ENCODE results near the gene ARMC10.
"Not testable (repeated sequence)": the region's sequence is repeated elsewhere in the genome, so short reads cannot be mapped to it uniquely, and the experiment has no call there.

ARMC10 gene

GRCh38 chr7:103124429-103124979 is 49.6 kb downstream of the ARMC10 start:
- ATAC-seq (no peak), DNase-seq (no peak)

GRCh38 chr7:103127006-103127405 is 52.1 kb downstream of the ARMC10 start:
- ATAC-seq = no peak
- no peak for DNase-seq

DNA sequence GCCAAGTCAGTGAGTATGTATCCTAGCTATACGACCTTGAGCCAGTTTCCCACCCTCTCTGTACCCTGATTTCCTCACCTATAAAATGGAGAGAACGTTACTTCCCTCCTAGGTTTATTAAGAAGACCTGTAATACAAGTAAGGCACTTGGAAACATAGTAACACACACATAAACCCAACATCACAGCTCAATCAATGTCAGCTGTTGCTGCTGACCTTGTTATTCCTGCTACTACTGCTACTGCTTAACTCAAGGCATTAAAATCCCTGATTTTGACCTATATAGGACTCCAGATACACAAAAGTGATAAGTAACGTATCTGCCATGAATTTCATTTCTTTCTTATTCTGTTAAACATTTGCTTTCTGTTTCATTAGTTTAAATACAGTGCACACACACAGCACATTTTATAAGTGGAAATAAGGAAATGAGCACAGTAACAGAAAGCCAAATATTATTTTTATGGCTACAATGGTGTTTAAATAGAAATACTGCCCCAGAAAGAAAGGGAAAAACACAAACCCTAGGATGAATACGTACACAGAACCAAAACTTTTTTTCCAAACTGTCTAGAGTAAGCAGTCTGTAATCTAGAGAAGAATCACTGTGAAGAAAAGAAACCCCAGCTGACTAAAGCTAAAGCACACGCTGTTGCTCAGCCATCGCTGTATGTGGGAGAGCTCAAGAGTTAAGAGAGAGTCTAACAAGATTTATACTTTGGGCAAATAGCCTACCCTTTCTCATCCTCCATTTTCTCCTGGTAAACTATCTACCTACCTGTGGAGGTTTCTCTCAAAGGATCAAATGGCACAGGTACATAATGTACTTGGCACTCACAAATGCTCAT is 55.0 kb downstream of the ARMC10 start:
- DNase-seq (no peak), ATAC-seq (no peak)

- ATAC-seq (no peak), DNase-seq (no peak)
Observed at GRCh38 chr7:103130901-103131624, 56.1 kb downstream of the ARMC10 start.

DNA sequence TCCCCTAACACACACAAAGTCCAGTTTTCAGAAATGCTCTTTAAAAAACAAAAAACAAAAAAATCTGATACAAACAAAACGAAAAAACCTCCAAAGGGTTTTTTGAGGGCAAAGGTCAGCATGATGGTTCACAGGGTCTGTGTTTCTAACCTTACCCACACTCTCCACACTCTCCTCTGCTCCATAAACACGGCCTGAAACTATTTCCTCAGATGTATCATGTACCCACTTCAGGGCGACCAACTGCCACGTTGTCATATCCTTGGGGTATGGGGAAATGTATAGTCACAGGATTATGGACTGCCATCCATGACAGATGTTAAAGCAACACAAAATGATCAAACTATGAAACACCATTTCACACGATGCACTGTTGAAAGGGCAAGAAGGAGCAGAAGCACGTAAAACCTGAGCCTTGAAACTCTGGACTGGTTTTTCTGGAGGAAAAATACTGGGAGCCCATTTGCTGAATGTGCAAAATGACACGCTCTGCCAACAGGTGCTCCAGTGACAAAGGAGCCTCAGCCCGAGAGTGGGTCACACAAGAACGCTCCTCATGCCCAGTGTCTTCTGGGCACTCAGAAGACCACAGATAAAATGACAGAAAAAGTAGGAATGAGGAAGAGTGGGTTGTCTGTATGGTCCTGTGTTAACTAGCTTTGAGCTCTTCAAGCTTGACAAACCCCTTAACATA is 58.2 kb downstream of the ARMC10 start:
- ATAC-seq (no peak), DNase-seq (no peak)

GRCh38 chr7:103134836-103135554 is 60.1 kb downstream of the ARMC10 start:
- DNase-seq = no peak

DNA sequence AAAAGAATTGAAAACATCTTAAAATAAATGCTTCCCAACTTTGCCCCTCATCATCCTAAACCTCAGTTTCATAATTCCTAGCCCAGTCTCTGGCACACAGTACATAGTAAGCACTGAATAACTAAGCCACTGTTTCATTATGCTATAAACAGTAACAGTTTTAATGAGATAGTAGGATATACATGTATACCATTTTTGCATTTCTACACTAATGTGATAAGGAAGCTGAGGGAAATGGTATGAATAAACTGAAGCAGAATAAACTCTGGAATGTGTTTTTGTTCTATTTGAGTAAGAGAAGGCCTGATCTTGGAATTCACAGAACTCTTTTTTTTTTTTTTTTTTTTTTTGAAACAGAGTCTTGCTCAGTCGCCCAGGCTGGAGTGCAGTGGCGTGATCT is 65.1 kb downstream of the ARMC10 start:
- DNase-seq = no peak

More at GRCh38 chr7:103134836-103135554, 60.1 kb downstream of the ARMC10 start:
- ATAC-seq = no peak

GRCh38 chr7:103140685-103141084 is 65.7 kb downstream of the ARMC10 start:
- no peak for ATAC-seq
- DNase-seq = no peak

More for the DNA sequence above, 65.1 kb downstream of the ARMC10 start:
- ATAC-seq = no peak

- ATAC-seq (no peak), DNase-seq (no peak)
Observed at GRCh38 chr7:103141753-103142404, 66.9 kb downstream of the ARMC10 start.

GRCh38 chr7:103142494-103142893 is 67.6 kb downstream of the ARMC10 start:
- no peak for ATAC-seq

GRCh38 chr7:103143868-103144267 is 68.9 kb downstream of the ARMC10 start:
- ATAC-seq = no peak
- no peak for DNase-seq

More at GRCh38 chr7:103142494-103142893, 67.6 kb downstream of the ARMC10 start:
- no peak for DNase-seq

DNA sequence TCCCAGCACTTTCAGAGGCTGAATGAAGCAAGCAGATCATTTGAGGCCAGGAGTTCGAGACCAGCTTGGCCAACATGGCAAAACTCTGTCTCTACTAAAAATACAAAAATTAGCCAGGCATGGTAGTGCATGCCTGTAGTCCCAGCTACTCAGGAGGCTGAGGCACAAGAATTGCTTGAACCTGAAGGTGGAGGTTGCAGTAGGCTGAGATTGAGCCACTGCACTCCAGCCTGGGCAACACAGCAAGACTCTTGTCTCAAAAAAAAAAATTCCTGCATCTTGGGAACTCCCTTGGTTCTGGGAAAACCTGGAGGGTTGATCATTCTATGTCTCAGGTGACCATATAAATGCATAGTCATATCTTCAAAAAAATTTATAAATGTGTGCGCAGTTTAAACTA is 69.8 kb downstream of the ARMC10 start:
- ATAC-seq, DNase-seq: not testable (repeated sequence)

DNA sequence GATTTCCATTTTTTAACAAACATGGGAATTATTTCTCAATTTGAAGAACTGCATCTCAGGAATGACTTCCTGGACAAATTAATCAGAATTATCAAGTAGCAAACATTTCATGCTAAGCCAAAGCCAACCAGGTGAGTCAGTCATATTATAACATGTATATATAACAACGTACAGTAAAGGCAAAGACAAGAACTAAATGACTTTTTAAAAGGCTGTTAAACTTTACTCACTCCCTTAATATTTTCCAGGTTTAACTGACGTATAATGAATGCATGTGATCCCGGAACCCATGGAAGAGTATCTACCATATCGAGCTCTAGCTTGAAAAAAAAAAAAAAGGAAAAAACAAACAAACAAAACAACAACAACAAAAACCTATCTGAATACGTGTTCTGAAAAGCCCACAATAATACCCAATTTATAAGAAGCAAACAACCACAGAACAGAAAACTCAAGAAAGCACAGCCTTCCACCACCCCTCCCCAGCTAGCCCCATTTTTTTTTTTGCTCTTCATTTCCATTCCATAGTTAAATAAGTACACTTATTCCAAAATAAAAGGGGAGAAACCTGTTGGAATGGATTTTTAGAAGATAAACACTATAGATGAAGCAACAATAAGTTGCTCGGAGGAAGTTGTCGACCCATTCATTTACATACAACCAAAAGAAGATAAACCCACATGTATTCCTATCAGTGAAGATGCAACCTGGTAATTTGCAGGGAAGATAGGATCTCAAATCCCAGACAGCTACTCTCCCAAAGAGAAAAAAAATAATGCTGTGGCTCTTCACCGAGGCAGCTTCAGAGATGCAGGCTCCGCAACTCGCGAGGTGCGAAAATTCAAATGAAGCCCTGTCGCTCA is 73.4 kb downstream of the ARMC10 start:
- ATAC-seq = no peak
- DNase-seq = no peak

All from stimulated activated naive CD8-positive, alpha-beta T cell treated with anti-CD3 and anti-CD28 coated beads, Interleukin-15, Interleukin-2, amounts not matched to agents 100 U/mL and 50 U/mL, for 24 hours (primary cell).